GM19351 (cell line): ENCODE measurements around the gene RAE1.
"Not testable (repeated sequence)": the region's sequence is repeated elsewhere in the genome, so short reads cannot be mapped to it uniquely, and the experiment has no call there.

Experiments
- ATAC-seq: cut with Tn5 transposase; IDR thresholded peaks from one replicate; pipeline ENCODE4 v1.9.1; 2021; ENCODE audit warnings: mild to moderate bottlenecking, moderate library complexity; ENCODE audit not compliant: unreplicated experiment

RAE1 gene

GRCh38 chr20:57411406-57412283 lies 60.6 kb downstream of the RAE1 start:
- no peak for ATAC-seq

GRCh38 chr20:57412347-57413029 lies 61.4 kb downstream of the RAE1 start:
- no peak for ATAC-seq

DNA sequence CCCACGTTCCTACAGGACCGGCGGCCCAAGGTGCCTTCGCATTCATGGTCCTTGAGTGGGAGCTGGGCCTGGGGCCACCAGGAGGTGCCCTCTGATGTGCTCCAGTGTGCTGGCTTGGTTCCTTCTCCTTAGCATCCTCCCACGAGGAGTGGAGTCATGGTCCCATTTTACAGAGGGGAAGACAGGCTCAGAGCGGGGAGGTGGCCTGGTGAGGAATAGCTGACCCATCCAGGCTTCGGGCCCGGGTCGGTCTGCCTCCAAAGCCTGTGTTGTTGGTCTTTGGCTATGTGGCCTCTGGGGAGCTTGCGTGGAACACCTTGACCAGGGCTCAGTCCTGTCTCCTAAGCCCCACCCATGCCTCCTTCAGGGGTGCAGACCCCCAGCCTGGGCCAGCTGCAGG lies 62.9 kb downstream of the RAE1 start:
- no peak for ATAC-seq

DNA sequence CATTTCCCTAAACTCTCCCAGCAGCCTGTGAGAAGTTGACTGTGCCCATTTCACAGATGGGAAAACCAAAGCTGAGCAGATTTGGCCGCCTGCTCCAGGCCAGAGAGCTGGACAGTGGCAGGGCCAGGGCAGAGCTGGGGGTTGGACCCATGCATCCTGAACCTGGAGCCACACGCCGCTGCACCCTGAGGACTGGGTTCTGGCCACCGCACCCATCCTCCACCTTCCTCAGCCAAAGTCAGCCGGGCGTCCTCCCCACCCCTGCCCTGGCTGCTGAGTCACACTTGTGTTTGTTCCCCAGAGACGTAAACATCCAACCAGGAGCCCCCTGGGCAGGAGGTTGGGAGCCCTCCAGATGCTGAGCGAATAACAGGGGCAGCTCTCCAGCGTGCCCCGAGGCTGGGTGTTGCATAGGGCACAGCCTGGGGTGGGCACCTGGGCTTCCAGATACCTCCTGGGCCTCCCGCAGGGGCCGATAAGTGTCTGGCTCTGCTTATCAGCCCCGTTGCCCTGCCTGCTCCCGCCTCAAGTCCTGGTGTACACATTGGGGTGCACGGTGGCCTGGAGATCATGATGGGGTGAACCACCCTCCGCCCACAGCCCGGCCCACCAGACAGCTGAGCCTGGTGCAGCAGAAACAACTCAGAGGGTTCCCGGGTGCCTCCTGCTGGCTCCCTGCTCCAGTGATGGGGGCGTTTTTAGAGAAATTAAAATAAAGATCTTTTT lies 64.0 kb downstream of the RAE1 start:
- no peak for ATAC-seq

DNA sequence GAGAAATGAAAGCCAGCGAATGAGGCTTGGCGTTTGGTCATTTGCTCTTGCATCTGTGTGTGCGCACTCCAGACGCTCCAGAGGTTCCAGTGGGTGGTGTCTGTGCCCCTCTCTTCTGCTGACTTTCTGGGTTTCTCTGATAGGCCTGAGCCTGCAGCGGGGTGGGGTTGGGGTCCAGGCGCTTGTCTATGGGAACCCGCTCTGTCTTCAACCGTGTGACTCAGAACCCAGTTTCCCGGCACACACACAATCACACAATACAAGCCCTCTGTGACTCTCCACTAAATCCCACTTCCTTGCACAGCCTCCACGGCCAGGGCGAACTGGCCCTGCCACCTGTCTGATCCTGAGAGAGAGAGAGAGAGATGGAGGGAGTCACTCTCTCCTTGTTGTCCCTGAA lies 64.7 kb downstream of the RAE1 start:
- no peak for ATAC-seq

DNA sequence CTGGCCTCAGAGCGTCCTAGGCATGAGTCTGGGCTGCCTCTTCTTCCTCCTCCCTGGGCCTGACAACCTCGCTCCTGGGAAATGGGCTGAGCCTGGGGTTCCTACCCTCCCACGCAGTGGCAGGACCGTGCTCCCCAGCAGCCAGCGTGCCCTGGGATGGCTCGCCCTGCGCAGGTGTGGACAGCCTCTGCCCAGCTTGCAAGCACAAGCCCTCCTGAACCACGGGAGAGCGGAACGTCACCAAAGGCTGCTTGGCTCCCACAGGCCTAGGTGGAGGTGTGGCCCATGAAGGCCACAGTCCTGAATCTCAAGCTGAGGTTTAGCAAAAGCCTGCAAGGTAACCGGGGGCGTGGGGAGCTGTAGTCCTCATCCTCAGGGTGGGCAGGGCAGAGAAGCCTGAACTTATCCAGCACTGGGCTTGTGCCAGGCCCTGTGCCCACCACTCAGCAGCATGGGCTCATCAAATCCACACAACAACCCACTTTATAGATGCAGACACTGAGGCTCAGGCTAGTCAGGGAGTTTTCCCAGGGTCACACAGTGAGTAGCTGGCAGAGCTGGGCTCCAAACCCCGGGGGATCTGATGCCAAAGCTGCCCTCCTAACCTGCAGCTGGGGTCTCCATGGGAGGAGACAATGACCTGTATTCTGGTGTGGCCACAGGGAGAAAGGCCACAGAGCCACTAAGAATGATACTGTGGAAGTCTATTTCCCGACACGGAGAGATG lies 65.4 kb downstream of the RAE1 start:
- no peak for ATAC-seq

DNA sequence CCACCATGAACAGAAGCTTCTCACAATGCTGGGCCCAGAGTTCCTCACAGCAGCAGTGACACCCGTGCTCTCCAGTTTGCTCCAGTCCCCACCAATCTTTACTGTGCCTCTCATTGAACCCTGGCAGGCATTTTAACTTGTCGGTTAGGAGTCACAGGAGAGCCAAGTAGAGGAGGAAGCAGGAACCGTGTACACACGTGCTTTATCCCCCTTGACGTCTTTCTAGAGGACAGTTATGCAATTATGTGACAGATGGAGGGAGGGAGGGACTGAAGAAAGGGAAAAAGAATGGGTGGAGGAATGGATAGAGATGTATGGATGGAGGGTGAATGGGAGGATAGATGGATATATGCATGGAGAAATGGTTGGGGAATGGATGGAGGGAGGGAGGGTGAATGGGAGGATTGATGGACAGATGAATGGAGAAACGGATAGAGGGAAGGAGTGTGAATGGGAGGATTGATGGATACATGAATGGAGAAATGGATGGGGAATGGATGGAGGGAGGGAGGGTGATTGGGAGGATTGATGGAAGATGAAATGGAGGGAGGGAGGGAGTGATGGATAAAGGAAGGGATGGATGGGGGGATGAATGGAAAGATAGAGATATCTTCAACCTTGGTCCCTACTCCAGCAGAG lies 66.1 kb downstream of the RAE1 start:
- ATAC-seq = no peak

DNA sequence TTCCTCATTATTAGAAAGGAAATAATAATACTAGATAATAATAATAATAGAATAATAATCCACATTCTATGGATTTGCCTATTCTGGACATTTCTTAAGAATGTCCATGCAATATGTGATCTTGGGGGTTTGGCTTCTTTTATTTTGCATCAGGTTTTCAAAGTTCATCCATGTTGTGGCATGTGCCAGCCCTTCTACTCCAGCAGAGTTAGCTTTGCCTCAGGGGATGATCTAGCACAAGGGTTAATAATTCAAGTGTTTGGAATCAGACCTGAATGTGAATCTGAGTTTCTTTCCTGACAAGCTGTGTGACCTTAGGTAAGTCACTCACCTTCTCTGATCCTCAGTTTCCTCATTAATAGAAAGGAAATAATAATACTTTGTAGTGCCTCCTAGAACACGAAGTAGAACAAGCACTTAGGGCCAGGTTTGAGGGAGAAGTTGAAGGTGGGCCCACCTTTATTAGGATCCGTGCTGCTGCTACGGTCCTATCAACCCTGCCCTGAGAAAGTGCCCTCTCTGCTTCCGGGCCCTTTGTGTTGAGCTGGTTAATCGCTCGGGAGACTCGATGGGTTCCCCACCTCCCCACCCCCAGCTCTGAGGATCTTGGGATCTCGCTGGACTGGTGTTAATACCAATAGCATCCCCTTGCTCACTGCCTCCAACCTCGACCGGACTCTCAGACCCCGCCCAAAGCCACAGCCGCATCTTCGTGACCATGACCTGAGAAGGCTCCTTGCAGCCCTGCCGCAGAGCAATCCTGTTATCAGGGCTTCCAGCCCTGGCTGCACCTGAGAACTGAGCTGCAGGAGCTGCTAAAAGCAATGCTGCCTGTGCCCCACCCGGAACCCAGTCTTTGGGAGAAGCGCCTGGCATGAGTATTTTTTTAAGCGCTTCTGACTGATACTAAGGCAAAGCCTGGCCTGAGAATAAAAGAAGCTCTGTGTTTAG lies 67.0 kb downstream of the RAE1 start:
- ATAC-seq = no peak

GRCh38 chr20:57419479-57419878 lies 68.4 kb downstream of the RAE1 start:
- ATAC-seq = not testable (repeated sequence)

DNA sequence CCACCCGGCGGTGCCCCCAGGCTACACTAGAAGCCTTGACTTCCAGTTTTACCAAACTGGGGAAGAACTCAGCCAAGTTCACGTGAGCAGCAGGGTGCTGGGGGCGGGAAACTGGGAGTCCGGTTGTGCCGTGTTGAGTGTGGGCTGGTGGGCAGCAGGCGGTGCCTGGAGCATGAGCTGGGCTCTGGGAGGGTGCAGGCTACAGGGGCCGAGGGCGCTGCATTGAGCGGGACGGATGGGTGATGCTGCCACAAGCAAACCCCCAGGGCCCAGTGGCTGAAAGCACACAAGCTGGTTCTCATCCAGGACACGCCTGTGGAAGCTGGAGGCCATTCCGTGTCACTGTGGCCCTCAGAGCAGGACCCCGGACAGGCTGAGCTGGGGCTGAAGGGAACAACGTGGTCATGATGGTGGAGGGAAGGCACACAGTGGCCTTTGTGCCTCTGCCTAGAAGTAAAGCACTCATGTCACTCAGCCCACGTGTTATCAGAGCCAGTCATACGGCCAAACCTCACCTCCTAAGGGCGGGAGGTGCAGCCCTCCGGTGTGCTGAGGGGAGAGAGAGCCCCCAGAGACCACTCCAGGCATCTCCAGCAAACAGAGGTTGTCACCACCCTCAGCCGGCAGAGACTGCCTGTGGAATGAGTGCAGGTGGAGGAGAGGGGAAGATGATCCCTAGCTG lies 69.7 kb downstream of the RAE1 start:
- no peak for ATAC-seq

DNA sequence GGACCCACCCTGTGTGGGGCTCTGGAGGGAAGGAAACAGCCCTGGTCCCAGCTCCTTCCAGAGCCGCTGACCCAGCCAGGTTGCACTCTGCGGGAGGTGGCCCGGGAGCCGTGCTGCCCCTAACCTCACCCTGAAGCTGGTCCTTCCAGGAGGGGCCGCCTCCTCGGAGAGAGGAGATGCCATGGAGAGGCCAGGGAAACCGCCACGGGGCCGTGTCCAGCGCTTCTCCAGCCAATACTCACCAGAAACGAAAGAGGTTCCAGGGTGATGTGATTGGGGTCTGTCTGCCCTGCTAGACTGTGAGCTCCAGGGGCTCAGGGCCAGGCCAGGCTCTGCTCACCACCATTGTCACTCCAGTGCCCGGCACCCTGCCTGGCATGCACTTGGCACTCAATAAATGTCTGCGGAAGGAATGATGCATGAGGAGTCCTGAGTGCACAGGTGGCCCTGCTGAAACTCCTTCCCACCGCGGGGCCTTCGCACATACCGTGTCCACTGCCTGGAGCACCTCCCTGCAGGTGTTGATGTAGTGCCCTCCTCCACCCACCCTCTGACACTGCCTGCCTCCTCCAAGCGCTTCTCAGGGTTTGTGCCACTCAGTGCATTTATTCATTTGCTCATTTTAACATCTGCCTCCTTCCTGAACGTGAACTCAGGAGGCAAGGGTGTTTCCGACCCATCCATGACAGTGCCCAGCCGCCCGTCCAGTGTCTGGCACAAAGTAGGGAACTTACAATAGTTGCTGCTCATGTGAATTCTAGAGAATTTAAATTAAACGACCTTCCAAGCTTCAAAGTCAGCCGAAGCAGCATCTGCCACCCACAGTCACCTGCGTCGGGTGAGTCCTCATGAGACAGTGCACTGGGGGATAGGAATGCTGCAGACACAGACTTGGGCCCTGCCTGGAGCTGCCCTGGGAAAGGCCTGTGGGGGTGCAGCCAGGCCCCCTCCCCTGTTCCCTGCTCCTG lies 70.5 kb downstream of the RAE1 start:
- no peak for ATAC-seq

DNA sequence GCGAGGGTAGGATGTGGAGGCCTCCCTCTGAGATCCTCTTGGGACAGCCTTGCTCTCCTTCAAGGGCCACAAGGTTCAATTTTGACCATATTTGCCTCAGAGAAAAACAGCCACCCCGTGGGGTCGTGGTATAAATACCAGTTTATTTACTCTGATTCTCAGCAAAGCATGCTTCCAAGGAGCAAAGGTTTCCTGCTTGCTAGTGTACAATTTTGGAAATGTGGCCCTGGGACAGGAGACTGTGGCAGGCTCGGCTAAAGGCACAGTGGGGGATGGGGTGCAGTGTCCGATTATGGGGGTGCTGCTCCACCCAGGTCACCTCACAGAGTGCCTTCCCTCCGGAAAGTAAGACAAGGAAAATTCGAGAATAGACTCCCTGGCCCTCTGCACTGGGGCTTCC lies 71.2 kb downstream of the RAE1 start:
- no peak for ATAC-seq

DNA sequence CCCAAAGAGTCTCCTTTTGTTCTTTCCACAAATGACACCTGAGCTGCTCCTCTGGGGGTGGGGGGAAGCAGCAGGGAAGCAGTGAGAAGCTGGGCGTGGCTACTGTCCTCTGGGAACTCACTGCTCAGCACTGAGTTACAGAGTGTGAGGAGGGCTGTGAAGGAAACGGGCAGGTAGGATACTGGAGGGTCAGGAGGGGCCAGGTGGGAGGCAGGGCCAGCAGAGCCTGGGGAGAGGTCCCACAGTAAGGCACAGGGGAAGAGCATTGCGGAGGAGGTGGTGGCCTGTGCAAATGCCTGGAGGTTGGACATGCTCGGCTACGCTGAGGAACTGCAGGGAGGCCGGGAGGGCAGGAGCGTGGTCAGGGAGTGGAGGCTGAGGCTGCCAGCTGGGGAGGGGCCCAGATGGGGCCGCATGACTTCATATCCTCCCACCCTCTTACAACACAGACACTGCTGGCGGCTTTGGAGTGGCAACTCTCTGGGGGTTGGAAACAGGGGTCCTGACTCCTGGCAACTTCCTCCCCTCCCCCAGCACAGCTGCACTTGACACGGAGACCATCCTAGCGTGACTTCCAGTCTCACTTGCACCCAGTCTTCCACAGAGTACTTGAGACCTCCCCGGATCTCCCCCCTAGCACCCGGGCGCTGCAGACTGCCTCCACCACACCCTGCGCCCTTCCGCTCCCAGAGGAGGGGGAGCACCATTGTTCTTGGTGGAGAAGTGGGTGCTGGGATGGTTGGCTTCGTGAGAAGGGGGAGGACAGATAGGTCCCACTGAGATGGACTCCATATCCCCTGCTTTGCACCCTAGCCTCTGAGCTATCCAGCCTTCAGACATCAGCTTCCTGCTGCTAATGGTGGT lies 74.3 kb downstream of the RAE1 start:
- ATAC-seq = peak; percentile 44

DNA sequence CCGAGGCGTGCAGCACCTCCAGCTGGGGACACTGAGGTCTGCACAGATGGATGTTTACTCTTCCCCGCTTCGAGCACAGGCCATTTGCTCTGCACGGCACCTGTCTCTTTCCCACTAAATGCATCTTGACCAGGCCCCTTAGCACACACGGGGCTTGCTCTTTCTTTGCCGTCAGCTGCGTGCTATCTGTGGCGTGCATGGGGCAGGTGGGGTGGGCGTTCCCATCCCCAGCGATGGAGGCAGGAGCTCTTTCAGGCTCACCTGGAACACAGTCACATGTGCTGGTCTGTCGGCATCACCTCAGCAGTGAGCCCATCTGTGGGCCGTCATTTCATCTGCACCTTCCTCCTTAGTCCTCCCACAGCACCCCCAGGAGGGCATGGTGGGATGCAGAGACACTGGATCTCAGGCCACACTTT lies 75.2 kb downstream of the RAE1 start:
- no peak for ATAC-seq

- no peak for ATAC-seq
These were observed 75.8 kb downstream of the RAE1 start for GRCh38 chr20:57426831-57427230.

GRCh38 chr20:57428324-57429158 lies 77.5 kb downstream of the RAE1 start:
- ATAC-seq = no peak
